ENCODE results near the gene DLD. TPM values are rescaled to one million over a fixed set of nuclear protein-coding genes. Genes with fewer than 3 reads are reported as not detected.
"Not testable (repeated sequence)": the region's sequence is repeated elsewhere in the genome, so short reads cannot be mapped to it uniquely, and the experiment has no call there.

The DLD gene
- total RNA-seq, 1 donor from 2014 or later = 53.0 TPM

- DNase-seq (ENCODE audit: extremely low read depth, low read depth, low spot score) = no peak
Observed at GRCh38 chr7:107913851-107914250, 22.9 kb downstream of the DLD start.

GRCh38 chr7:107914831-107915230 is 23.8 kb downstream of the DLD start:
- no peak for DNase-seq (ENCODE audit: extremely low read depth, low read depth, low spot score)

GRCh38 chr7:107915541-107915940 is 24.6 kb downstream of the DLD start:
- DNase-seq (ENCODE audit: extremely low read depth, low read depth, low spot score) = no peak

DNA sequence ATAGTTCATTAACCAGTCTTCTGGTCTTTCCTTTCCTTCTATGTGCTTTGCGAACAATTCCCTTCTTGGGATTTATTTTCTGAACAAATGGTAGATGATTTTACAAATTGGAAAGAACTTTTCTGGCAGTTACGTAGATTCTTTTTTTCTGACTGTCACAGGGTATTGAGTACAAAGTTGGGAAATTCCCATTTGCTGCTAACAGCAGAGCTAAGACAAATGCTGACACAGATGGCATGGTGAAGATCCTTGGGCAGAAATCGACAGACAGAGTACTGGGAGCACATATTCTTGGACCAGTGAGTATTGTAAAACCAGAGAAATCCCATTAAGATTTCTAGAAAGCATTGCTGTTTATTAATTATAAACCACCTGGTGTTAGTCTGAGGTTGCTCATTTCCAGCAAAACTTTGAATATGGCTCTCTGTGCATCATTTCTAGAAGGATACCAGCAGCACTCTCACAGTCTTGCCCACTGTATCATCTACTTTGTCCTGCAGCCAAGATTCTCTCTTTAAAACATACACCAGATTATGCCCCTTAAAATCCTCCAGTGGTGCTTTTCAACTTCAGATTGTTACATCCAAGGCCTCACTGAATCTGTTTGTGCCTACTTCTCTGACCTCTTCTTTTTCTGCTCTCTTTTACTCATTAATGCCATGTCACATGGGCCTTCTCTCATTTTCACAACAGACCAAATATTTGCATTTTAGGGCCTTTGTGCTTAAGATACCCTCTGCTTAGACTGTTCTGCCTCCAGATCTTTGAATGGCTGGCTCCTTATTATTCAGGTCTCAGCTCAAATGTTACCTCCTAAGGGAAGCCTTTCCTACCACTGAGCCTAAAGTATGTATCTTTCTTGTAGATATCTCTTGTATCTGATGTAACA is 27.0 kb downstream of the DLD start:
- DNase-seq (ENCODE audit: extremely low read depth, low read depth, low spot score) = no peak

DNA sequence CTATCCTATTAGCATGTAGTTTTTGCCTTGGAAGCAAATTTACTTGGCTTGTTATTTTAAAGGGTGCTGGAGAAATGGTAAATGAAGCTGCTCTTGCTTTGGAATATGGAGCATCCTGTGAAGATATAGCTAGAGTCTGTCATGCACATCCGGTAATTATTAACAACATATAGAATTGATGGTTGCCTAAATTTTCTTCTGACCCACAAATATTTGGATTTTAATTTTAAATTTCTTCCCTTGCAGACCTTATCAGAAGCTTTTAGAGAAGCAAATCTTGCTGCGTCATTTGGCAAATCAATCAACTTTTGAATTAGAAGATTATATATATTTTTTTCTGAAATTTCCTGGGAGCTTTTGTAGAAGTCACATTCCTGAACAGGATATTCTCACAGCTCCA is 28.0 kb downstream of the DLD start:
- DNase-seq (ENCODE audit: extremely low read depth, low read depth, low spot score) = no peak

GRCh38 chr7:107920048-107920772 is 29.2 kb downstream of the DLD start:
- no peak for DNase-seq (ENCODE audit: extremely low read depth, low read depth, low spot score)

DNA sequence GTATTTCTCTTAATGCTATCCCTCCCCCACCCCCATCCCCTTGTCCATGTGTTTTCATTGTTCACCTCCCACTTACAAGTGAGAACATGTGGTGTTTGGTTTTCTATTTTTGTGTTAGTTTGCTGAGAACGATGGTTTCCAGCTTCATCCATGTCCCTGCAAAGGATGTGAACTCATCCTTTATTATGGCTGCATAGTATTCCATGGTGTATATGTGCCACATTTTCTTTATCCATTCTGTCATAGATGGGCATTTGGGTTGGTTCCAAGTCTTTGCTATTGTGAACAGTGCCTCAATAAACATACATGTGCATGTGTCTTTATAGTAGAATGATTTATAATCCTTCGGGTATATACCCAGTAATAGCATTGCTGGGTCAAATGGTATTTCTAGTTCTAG is 30.8 kb downstream of the DLD start:
- not testable (repeated sequence) for DNase-seq (ENCODE audit: extremely low read depth, low read depth, low spot score)

DNA sequence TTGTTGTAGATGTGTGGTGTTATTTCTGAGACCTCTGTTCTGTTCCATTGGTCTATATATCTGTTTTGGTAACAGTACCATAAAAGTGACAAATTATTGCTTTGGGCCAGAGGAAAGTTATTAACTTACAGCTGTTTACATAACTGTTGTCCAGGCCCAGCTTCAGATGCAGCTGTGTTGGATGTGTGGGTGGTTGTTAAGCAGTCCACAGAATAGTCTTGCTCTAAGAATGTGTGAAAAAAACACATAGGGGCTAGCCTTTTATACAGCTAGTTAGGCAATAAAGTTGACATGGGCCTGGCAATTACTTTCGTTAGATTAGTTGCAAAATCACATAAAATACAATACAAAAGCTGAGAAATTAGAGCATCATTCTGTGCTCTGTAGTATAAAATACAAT is 31.9 kb downstream of the DLD start:
- DNase-seq (ENCODE audit: extremely low read depth, low read depth, low spot score) = no peak

DNA sequence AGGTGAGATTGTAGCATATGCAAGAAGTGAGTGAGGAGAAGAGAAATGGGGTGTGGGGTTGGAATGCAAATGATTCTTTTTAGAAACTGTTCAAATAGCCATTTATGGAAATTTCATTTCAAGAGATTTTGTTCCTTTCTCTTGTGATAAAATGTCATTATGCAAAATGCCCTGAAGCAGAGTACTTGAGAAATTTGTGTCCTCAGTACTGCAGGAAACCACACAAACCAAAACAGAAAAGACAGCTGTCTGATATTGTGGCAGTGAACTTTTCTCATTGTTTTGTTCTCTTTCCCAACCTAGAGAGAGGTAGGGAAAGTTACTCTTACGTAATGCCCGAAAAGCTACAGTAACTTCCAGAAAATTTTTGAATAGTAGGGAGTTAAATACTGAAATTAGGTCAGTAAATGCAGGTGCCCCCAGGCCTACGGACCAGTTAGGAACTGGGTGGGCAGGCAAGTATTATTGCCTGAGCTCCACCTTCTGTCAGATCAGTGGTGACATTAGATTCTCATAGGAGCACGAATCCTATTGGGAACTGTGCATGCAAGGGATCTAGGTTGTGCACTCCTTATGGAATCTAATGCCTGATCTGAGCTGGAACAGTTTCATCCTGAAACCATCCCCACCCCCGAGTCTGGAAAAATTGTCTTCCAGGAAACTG is 34.0 kb downstream of the DLD start:
- DNase-seq (ENCODE audit: extremely low read depth, low read depth, low spot score) = no peak

DNA sequence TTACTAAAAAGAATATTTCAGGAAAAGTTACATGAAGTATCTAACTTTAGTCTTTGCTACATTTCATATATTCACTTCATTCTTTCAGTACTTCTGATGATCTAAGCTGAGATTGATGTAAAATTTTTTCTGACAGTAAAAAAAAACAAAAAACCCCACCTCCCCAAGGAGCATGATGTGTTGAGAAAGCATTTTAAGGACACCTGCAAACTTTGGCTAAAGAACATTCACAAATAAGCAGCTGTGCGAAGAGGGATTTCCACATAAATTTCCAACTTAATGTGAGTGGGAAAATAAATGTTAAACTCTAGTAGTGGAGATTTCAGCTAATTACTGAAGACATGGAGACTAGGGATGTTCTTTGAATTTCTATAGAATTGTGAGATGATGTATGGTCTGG is 35.5 kb downstream of the DLD start:
- no peak for DNase-seq (ENCODE audit: extremely low read depth, low read depth, low spot score)

DNA sequence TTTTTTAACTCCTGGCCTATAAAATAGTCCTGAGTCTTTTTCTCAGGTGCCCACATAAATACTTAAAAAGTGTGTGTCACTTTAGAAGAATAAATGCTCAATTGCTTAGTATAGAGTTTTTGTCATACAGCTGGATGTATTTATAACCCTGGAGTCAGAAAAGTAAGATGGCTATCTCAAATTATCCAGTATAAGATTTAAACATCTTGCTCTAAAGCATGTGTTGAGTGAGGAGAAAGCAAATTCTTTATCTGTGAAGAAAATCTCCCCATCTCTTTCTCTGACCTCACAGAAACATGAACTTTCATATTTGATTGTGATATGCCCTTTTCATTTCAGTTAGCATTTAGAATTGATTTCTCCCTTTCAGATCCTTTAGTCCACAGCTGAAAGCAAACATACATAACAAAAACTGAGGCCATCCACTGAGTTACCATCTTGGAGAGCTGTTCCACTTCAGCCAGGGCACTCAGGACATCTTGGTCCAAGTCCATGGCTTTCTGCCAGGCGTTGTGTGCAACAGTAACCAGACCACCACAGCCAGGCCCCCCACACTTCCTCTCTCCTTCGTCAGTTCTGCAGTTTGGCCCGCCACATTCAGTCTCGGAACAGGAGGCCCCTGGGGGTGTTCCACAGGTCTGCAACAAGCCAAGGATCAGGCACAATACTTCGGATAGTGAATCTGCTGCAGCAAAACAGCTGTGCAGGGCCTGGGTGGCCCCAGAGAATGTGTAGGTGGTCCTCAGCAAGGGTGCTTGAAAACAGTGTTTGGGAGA is 40.9 kb downstream of the DLD start:
- no peak for DNase-seq (ENCODE audit: extremely low read depth, low read depth, low spot score)

- DNase-seq (ENCODE audit: extremely low read depth, low read depth, low spot score) = no peak
Observed at GRCh38 chr7:107932805-107933204, 41.8 kb downstream of the DLD start.

DNA sequence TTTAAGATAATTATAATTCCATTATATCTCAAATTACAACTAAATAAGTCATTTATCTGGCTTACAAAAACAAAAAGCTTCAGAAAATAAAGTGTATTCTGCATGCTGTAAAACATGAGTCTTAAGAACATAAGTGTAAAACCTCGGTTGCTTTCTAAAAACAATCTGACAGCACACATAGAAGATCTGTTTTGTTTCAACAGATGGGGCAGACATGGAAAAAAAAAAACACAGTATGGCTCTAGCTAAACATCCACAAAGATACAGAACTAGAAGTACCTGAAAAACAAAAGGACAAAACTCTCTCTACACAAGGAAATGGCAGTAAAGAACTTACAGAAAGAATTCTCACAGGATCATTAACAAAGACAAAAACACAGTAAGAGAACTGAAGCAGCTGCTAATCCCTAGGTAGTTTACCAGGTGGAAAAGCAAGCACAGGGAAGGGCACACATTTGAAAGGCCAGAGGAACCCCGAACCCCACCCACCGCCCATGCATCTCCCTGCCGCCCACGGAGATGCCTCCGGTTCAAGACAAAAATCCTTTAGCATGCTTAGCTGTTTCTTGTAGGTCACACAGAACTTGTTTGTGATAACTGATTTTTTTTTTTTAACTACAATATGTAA is 42.5 kb downstream of the DLD start:
- no peak for DNase-seq (ENCODE audit: extremely low read depth, low read depth, low spot score)

DNA sequence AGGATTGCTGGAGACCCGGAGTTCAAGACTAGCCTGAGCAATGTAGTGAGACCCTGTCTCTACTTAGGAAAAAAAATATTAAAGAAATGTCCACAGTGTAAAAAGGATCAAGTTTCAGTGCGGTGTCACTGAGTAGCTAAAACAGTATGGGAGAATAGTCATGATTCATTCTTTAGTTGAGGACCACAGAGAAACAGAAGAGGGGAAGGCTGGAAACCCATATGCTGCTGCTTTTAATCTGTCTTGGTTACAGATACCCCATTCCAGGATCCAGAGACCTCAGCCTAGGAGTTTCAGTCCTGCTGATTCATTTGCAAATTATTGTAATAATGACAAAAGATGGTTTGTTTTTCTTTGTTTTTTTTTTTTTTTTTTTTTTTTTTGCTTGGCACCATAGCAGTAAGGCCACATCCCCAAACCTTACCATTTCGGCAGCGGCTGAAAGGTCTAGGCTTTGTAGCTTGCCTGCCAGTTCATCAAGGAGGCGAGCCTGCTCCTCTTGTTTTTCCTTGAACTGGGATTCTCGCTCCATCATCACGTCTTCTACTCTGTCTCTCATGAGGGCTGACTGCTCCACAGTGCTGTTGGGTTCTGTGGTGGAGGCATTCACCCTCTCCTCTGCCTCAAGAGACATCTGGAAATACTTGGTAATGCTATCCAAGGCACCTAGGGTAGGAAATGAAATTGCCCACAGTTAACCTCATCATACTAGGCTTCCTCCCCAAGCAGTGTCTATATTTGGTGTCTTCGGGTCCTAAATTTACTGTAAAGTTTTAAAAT is 44.2 kb downstream of the DLD start:
- DNase-seq (ENCODE audit: extremely low read depth, low read depth, low spot score) = no peak

DNA sequence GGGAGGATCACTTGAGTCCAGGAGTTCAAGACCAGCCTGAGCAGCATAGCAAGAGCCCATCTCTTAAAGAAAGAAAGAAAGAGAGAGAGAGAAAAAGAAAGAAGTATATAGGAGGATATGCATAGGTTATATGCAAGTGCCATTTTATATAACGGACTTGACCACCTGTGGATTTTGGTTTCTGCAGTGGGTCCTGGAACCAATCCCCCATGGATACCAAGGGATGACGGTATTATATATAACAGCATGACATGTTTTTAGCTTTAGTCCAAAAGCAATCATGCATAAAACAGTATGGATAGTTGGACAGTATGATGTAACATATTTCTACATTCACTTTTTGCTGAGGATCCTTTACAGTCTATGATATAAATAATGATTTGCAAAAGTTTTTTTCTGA is 45.3 kb downstream of the DLD start:
- DNase-seq (ENCODE audit: extremely low read depth, low read depth, low spot score) = no peak

- DNase-seq (ENCODE audit: extremely low read depth, low read depth, low spot score) = no peak
Observed at GRCh38 chr7:107937531-107937930, 46.5 kb downstream of the DLD start.

DNA sequence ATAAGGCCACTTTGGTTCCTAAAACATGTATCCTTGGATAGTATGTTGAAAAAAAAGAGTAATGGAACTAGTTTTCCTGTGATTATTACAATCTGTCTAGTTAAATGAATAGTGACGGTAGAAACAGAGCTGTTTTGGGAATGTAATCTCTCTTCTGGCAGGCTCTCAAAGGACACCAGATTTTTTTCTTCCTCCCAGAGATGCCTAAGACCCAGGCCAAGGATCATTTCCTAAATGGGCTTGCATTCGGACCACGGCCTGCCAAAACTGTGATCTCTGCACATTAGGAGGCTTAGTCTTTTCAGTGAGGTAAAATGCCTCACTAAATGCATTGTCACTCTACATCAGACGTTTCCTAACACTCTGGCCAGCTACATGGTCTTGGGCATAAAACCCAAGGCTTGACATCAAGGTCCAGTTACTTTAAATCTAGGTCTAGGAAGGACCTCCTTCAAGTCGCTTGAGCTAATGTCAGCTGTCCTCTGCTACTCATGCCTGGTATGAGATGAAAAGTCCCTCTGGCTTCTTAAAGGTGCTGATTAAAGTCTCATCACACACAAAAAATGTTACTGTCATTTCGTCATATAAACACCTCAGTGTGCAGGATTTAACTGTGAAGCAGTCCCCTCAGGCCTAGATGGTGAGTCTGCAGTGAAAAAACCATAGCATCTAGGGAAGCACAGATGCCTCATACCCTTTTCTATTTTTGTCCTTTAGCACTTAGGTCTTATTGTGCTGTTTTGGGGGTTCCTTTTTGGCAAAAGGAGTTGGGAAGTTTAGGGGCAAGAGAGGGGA is 47.7 kb downstream of the DLD start:
- DNase-seq (ENCODE audit: extremely low read depth, low read depth, low spot score) = no peak

GRCh38 chr7:107939573-107940489 is 48.8 kb downstream of the DLD start:
- DNase-seq (ENCODE audit: extremely low read depth, low read depth, low spot score) = peak; percentile 57

Measured in glomerular endothelial cell (primary cell).